Measurements from ENCODE around the gene RSBN1L.
"Not testable (repeated sequence)": the region's sequence is repeated elsewhere in the genome, so short reads cannot be mapped to it uniquely, and the experiment has no call there.

RSBN1L gene

GRCh38 chr7:77696057-77696642, at the start of gene RSBN1L:
Gene RSBN1L (plus strand): TSS chr7:77696459. CDS start chr7:77696470, 11 bp downstream.
- peak; percentile 99 for DNase-seq

- no peak for DNase-seq
These were observed 47.4 kb upstream of the RSBN1L start for GRCh38 chr7:77648742-77649338.

- DNase-seq, result no peak
These were observed 46.4 kb upstream of the RSBN1L start for GRCh38 chr7:77649716-77650349.

GRCh38 chr7:77651575-77652162, 44.6 kb upstream of the RSBN1L start:
- DNase-seq, result peak; percentile 32

- DNase-seq, result not testable (repeated sequence)
These were observed 43.4 kb upstream of the RSBN1L start for GRCh38 chr7:77652826-77653225.

- no peak for DNase-seq
These were observed 42.7 kb upstream of the RSBN1L start for GRCh38 chr7:77653572-77653971.

- DNase-seq, result no peak
These were observed 40.9 kb upstream of the RSBN1L start for GRCh38 chr7:77655356-77655755.

- no peak for DNase-seq
These were observed 40.3 kb upstream of the RSBN1L start for GRCh38 chr7:77655836-77656455.

GRCh38 chr7:77657427-77658224, 38.6 kb upstream of the RSBN1L start:
- DNase-seq, result no peak

- no peak for DNase-seq
These were observed 37.3 kb upstream of the RSBN1L start for GRCh38 chr7:77658928-77659327.

- DNase-seq, result no peak
These were observed 34.4 kb upstream of the RSBN1L start for GRCh38 chr7:77661816-77662215.

GRCh38 chr7:77662869-77663268, 33.4 kb upstream of the RSBN1L start:
- DNase-seq, result no peak

- no peak for DNase-seq
These were observed 31.5 kb upstream of the RSBN1L start for GRCh38 chr7:77664715-77665114.

- no peak for DNase-seq
These were observed 31.1 kb upstream of the RSBN1L start for GRCh38 chr7:77665161-77665560.

GRCh38 chr7:77667459-77668086, 28.7 kb upstream of the RSBN1L start:
- DNase-seq, result no peak

- peak; percentile 27 for DNase-seq
These were observed 21.4 kb upstream of the RSBN1L start for GRCh38 chr7:77674878-77675277.

- DNase-seq, result no peak
These were observed 16.7 kb upstream of the RSBN1L start for GRCh38 chr7:77679608-77680007.

GRCh38 chr7:77680266-77680665, 16.0 kb upstream of the RSBN1L start:
- DNase-seq, result no peak

GRCh38 chr7:77684030-77684429, 12.2 kb upstream of the RSBN1L start:
- DNase-seq, result no peak

- DNase-seq, result no peak
These were observed 11.0 kb upstream of the RSBN1L start for GRCh38 chr7:77685233-77685632.

GRCh38 chr7:77687100-77687746, 9.0 kb upstream of the RSBN1L start:
- no peak for DNase-seq

GRCh38 chr7:77687747-77688144, 8.5 kb upstream of the RSBN1L start:
- peak; percentile 22 for DNase-seq

Measured in activated CD4-positive, alpha-beta T cell treated with anti-CD3 and anti-CD28 coated beads for 48 hours (primary cell).